Panc1 (cell line): ENCODE results near the gene CDR2L.

Experiments used
- POLR2AphosphoS5 ChIP-seq: IDR thresholded peaks from 2 replicates; pipeline ENCODE4 v1.6.1; 2012; ENCODE audit warnings: mild to moderate bottlenecking, low read depth, low read length, moderate library complexity
- TCF7L2 ChIP-seq: IDR thresholded peaks from 2 replicates; pipeline ENCODE4 v1.6.1; 2011; ENCODE audit warnings: mild to moderate bottlenecking, low read depth, low read length, inconsistent platforms
- TF ChIP-seq, protein P1 (sequence below): fragments of 450-650 bp; IDR thresholded peaks from 2 replicates; pipeline ENCODE4 v1.5.1; 2017; ENCODE audit warnings: mild to moderate bottlenecking
- TF ChIP-seq, protein P2 (sequence below), 2 experiments: IDR thresholded peaks; 2 replicates each; pipeline ENCODE4 v1.6.1; 2011 to 2012; ENCODE audit warnings: low read depth in 2 of 2, control low read depth in 1 of 2, low read length in 1 of 2, mild to moderate bottlenecking in 1 of 2, moderate library complexity in 1 of 2; ENCODE audit not compliant: insufficient read depth in 1 of 2

DNA sequence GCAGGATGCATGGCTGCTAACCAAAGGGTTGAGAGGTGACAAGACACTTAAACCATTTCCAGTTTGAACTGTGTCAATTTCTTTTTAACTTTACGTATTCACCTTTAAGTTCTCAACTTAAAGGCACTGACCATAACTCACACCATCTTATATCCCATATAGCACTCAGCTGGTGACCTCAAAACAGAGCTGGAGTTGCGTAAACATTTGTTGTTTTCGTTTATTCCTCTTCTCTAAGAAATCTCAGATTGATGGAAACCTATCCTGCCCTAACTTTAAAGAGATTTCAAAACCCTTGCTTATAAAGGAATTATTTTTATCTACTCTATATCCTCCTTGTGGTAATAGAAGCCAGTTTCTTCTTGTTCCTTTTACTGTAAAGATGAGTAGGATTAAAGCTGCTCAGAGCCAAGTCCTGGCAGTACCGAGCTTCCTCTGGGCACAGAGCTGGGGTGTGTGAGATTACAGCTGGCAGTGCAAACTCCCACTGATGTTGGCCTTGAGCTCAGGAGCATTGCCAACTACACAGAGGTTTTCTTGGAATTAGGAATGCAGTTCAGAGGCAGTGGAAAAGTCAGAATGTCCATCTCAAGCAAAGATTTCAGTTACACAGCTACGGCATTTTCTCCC lies 60.9 kb downstream of the CDR2L start:
- TF ChIP-seq, protein P1, sequence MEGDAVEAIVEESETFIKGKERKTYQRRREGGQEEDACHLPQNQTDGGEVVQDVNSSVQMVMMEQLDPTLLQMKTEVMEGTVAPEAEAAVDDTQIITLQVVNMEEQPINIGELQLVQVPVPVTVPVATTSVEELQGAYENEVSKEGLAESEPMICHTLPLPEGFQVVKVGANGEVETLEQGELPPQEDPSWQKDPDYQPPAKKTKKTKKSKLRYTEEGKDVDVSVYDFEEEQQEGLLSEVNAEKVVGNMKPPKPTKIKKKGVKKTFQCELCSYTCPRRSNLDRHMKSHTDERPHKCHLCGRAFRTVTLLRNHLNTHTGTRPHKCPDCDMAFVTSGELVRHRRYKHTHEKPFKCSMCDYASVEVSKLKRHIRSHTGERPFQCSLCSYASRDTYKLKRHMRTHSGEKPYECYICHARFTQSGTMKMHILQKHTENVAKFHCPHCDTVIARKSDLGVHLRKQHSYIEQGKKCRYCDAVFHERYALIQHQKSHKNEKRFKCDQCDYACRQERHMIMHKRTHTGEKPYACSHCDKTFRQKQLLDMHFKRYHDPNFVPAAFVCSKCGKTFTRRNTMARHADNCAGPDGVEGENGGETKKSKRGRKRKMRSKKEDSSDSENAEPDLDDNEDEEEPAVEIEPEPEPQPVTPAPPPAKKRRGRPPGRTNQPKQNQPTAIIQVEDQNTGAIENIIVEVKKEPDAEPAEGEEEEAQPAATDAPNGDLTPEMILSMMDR, result no peak
- no peak for TF ChIP-seq TCF7L2
- TF ChIP-seq, protein P2, sequence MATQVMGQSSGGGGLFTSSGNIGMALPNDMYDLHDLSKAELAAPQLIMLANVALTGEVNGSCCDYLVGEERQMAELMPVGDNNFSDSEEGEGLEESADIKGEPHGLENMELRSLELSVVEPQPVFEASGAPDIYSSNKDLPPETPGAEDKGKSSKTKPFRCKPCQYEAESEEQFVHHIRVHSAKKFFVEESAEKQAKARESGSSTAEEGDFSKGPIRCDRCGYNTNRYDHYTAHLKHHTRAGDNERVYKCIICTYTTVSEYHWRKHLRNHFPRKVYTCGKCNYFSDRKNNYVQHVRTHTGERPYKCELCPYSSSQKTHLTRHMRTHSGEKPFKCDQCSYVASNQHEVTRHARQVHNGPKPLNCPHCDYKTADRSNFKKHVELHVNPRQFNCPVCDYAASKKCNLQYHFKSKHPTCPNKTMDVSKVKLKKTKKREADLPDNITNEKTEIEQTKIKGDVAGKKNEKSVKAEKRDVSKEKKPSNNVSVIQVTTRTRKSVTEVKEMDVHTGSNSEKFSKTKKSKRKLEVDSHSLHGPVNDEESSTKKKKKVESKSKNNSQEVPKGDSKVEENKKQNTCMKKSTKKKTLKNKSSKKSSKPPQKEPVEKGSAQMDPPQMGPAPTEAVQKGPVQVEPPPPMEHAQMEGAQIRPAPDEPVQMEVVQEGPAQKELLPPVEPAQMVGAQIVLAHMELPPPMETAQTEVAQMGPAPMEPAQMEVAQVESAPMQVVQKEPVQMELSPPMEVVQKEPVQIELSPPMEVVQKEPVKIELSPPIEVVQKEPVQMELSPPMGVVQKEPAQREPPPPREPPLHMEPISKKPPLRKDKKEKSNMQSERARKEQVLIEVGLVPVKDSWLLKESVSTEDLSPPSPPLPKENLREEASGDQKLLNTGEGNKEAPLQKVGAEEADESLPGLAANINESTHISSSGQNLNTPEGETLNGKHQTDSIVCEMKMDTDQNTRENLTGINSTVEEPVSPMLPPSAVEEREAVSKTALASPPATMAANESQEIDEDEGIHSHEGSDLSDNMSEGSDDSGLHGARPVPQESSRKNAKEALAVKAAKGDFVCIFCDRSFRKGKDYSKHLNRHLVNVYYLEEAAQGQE (IDR thresholded peaks at IDR 0.05; ENCODE audit: insufficient read depth in 1 of 2, low read depth in 2 of 2, low read length in 1 of 2), result no peak
- TF ChIP-seq POLR2AphosphoS5, result no peak
